Fibroblast of peridontal ligament (primary cell): ENCODE results near the gene TMTC2.
"Not testable (repeated sequence)": the region's sequence is repeated elsewhere in the genome, so short reads cannot be mapped to it uniquely, and the experiment has no call there.

ENCODE experiments used
- DNase-seq: peaks from one replicate; pipeline ENCODE4 v3.0.0-alpha.2; 2010; ENCODE audit errors: extremely low read depth

TMTC2 gene

DNA sequence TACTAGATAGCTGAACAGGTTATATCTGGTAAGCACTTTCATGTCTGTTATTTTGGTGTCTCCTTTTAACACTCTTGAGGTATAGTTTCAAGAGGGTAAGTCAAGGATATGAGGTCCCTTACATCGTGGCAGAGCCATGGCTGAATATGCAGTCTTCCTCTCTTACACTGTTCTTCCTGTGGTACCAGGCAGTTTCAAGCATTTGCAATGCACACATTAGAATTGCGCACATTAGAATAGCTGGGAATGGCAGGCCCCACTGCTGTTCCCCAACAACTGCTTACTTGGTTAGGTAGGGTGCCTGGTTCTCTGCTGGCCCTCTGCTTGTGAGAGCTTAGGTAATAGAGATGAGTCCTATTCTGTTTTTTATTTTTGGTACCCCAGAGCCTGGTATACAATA lies 41.2 kb downstream of the TMTC2 start:
- DNase-seq = no peak

DNA sequence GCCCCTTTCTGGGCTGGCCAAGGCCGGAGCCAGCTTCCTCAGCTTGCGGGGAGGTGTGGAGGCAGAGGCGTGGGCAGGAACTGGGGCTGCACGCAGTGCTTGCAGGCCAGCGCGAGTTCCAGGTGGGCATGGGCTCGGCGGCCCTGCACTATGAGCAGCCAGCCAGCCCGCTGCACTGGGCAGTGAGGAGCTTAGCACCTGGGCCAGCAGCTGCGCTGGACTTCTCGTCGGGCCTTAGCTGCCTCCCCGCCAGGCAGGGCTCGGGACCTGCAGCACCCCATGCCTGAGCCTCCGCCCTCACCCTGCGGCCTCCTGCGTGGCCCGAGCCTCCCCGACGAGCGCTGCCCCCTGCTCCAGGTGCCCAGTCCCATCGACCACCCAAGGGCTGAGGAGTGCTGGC lies 42.0 kb downstream of the TMTC2 start:
- no peak for DNase-seq

DNA sequence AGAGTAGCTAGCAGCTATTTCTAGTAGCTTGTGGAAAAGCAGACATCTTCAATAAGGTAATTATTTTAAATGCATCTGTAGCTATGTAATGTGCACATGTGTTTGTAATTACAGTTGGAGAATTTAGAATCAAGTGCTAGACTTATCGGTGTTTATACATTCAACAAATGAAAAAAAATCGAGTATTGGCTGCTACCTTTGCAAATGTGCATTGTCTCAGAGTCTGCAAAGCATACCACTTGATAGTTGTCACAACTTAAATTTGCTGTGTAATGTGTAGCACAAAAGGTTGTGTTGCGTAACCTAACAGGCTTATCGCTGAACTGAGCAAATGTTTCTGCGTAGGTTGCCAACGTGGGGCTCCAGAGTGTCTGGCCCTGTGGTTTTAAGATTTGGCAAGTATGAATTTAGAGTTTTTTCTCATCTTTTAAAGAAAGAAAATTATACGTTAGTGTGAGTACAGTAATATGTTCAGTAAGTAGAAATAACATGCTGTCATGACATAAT lies 44.3 kb downstream of the TMTC2 start:
- DNase-seq = peak; percentile 61

DNA sequence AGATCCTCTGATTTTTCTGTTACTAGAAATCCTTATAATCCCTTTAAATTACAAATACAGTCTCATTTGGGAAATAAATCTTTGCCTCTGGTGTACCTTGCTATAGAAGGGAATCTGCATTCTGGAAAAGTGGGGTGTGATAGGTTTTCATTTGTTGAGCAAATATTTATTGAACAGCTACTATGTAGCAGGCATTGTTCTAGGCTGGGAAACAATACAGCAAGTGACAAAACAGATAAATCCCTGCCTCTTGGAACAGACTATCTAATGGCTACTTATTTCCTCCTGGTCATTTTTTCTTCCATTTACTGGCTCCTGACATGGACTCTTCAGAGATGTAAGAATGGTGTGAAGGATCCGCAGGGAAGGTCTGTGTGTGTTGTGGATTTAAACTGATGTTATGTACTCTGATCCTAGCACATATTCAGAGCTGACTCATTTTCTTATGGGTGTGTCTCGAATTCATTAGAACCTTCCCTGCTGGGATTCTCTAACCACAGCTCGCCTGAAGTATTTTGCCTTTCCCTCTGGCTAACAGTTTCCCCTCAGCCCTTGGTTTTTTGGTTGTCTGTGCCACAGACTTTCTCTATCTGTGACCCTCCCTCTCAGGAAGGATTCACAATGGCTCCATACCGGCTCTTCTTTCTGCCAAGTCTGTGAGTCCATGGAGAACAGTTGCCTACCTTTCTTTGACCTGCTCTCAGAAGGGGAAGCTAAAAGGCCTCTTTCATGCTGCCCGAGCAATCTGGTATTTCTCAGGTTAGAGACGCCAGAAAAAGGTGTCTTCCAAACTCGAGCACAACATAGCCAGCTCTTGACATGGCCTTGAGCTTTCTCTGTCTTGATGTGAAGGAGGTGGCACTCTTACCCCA lies 53.7 kb downstream of the TMTC2 start:
- peak; percentile 64 for DNase-seq

DNA sequence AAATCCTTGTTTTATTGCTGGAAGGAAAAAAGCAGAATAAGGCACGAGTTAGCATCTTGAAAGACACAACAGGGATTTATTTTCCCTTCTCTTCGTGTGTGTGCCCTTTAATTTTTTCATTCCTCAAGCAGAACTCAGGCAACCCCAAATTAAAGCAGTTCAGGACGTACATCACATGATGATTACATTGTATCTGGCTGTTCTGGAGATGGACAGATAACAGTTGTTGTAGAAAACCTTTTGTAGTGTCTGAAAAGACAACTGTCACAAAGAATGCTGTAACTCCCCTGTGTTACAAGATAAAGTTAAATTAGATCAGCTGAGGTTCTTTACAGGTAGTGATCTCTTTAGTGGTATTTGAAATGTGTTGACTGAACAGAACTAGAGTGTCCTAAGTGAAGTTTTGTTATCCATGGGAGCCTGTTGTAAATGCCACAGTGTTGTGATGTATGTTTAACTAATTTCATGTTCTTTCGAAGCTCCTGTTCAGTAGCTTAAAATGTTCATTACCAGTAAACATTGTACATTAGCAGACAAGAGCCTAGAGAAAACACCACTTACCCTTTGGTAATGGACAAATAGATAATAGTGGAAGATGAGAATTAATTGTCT lies 58.5 kb downstream of the TMTC2 start:
- no peak for DNase-seq

DNA sequence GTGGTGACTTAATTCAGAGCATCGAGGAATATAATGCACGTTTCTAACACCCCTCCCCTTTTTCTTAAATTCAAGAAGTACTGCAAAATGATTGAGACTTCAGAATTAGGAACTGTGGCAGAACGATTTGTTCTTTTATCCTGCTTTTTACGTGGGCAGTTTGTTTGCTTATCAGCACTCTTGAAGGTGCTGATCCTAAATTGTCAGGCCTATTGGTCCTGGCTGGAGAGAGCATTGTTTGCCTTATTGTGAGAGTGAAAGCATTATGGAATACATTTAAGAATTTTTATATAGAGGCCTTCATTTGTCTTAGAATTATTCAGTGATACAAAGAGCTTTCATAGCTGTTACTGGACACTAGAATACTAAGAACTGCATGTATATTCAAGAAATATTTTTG lies 59.1 kb downstream of the TMTC2 start:
- DNase-seq = no peak

DNA sequence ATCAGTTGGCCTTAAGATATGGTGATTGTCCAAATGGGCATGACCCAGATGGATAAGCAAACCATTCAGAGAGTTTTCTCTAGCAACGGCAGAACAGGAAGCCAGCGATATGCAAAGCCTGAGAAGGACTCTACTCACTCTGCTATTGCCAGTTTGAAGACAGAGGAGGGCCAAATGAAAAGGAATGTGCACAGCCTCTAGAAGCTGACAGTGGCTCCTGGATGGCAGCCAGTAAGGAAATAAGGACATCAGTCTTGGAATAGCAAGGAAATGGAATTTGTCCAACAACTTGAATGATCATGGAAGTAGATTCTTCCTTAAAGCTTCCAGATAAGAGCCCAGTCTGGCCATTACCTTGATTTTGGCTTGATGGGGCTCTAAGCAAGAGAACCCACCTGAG lies 60.0 kb downstream of the TMTC2 start:
- DNase-seq = no peak

DNA sequence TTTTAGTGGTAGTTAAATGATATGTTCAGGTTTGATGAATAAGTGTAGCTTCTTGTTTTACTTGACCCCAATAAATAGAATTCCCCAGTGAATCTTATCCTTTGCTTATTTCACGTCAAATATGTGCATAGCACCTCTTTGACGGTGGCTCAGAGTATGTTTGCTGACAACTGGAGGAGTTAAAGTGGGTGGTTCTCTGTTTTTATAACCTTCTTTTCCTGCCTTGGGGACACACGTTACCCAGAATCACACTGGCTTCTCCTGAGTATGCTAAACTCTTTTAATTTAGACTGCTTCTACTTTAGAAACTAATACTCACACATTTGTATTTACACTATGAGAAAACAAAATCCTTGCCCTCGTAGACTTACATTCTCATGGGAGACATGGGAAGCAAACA lies 62.3 kb downstream of the TMTC2 start:
- no peak for DNase-seq

DNA sequence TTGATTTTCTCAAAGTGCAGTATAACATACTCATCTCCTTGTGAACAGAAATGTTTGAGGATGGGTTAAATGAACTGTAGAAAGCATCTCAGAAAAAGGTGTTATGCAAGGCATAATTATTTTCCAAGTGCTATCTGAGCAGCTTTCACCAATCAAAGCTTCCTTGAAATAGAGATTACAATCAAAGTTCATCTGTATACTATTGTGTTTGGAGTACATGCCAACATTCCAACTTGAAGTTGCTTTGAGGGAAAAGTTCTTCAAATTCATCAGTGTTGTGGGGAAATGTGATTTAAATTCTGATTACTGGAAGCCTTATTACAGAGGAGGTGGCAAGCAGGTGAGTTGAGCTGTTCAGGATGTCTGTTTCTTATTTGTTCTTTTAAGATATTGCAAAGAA lies 68.2 kb downstream of the TMTC2 start:
- DNase-seq = no peak

DNA sequence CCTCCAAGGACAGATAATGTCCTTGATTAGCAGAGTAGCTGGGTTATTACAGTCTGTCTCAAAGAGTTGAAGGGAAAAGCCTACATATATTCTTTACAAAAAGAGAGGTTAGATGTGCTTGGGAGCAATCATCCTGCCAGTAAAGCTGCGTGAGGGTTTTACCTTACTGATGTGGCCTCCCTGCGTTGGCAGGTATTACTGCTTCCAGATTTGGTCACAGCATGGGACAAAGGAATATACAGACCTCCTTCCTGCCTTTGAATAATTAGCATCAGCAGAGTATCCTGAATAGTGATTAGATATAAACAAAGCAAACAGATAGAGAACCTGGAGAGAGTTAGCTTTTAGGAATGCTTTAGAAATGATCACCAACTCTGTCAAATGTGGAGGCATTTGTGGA lies 69.6 kb downstream of the TMTC2 start:
- no peak for DNase-seq

DNA sequence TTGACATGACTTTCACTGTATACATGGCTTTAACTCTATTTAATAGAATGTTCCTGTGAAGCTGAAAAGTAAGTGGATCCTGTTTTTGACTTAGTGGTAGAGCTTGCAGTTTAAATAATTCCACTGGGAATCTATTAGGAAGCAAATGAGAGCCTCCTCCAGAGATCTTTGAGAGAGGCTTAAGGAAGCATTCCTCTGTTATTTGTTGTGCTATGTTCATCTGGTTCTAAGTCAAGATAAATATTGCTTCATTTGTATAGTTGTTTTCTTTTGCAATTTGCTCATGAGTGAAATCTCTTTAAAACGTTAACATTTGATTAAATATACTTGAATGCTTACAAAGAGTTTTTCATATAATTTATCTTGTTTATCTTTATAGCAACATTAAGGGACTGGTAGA lies 70.4 kb downstream of the TMTC2 start:
- peak; percentile 8 for DNase-seq

DNA sequence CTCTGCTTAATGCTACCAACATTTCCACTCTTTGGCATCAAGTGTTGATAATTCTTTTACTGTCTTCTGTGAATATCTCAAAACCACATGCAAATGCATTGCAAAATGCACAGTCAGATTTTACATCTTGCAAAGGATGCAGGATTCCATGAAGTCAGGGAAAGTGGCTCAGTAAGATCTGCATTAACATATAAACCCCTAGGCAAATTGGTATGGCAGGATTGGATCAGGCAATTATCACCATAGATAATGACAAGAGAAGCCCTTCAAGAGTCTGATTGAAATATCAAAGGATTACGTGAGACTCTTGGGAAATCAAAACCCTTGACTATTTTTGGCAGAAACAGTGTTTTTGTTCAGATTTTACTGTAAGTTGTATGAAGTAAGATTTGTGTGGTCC lies 71.0 kb downstream of the TMTC2 start:
- no peak for DNase-seq

DNA sequence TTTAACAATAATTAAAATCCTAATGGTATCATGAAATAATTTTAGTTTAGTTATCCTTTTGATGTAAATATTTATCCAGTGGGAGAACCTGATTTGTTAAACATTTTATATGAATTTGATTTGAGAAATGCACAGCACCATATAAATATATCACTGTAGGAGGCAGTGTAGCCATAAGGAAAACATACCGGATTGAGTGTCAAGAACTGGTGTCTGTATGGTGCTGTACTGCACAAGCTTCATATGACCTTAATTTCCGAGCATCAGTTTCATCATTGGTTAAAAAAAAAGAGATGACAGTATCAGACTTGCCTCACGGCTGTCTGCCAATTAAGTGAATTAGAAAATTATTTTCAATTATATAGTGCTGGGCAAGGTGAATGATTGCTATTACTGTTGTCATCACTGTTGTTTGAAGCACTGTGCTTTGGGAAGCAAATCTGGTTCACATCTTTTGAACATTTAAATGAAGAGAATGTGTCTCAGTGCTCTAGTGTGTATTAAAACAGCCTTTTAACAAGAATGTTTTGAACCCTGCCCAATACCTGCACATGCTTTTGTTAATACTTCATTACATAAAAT lies 72.1 kb downstream of the TMTC2 start:
- no peak for DNase-seq

DNA sequence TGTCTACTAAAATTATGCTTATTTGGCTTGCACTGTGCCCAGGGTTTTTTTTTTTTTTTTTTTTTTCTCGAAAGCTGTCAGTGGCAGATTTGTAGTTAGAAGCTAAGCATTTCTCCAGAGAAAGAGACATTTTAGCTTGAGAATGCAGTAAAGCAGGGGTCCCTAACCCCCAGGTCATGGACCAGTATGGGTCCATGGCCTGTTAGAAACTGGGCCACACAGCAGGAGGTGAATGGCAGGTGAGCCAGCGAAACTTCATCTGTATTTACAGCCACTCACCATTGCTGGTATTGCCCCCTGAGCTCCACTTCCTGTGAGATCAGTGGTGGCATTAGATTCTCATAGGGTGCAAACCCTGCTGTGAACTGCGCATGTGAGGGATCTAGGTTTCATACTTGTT lies 73.7 kb downstream of the TMTC2 start:
- no peak for DNase-seq

DNA sequence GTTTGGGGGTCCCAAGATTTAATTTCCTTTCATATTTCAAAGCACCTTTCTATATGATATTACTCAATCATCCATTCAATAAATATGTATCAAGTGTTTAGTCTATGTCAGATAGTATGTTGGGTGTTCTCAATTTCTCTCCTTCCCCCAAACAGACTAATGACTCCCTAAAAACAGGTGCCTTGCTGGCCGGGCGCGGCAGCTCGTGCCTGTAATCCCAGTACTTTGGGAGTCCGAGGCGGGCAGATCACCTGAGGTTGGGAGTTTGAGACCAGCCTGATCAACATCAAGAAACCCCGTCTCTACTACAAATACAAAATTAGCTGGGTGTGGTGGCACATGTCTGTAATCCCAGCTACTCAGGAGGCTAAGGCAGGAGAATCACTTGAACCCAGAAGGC lies 78.5 kb downstream of the TMTC2 start:
- not testable (repeated sequence) for DNase-seq

DNA sequence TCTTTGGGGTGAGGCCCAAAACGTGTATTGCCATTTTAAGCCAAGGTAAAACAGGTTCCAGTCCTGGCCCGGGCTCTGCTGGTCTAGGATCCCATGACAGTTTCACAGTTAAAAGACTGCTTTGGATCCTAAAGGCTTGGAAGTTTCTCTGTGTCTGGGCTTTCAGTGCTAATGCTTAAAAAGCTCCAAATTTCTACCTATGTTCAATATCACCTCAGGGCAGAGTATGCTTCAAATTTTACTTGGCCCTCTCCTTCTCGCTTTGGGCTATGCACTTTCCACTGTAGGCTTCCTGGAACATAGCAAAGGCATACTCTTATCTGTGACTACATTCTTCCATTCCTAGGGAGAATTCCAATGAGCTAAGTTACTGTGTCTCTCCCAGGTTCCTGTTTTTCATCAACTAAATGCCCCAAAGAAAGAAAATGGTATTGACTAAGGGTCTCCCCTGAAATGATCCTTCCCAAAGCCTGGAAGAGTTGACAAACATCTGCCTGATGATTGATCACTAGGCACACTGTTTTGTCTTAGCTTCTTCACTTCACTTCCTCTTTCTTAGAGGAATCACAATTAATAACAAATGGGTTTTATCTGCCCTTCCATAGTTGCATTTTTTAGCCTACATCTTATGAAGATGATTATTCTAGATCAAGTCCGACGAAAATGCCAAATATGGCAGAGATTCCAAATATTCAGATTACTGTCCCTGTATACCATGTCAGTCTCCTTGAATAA lies 79.4 kb downstream of the TMTC2 start:
- no peak for DNase-seq

DNA sequence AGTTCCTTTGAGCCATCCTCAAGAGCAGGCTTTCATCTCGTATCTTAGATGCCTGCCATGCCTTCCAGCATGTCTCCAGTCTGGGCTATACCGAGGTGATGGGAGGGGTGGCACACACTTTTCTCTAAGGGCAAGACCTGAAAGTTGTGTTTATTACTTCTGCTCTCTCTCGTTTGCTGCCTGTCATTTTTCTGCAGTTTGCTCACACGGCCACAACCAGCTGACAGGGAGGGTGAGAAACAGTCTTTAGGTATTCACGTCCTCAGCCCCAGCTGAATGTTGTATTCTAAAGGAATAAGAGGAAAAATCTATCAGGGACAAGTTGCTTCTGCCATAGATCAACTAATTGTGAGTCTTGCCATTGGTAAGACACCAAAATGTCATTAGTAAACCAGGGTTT lies 88.0 kb downstream of the TMTC2 start:
- no peak for DNase-seq

DNA sequence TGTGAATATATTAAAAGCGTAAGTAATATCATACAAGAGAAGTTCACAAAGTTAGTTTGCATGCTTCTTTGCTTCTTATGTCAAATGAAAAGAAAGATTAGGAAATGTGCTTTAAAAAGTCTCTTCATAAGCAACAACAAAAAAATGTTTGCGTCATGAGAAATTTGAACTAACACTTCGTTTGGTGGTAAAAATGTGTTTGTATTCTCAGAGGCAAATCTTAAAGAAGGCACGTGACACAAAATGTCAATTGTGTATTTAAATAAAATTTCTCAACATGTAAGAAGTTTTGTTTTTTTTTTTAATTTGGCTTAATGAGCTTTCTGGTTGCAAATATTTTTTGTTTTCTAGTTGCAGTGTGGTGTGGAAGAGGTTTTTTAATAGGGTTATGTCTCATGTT lies 93.8 kb downstream of the TMTC2 start:
- no peak for DNase-seq

DNA sequence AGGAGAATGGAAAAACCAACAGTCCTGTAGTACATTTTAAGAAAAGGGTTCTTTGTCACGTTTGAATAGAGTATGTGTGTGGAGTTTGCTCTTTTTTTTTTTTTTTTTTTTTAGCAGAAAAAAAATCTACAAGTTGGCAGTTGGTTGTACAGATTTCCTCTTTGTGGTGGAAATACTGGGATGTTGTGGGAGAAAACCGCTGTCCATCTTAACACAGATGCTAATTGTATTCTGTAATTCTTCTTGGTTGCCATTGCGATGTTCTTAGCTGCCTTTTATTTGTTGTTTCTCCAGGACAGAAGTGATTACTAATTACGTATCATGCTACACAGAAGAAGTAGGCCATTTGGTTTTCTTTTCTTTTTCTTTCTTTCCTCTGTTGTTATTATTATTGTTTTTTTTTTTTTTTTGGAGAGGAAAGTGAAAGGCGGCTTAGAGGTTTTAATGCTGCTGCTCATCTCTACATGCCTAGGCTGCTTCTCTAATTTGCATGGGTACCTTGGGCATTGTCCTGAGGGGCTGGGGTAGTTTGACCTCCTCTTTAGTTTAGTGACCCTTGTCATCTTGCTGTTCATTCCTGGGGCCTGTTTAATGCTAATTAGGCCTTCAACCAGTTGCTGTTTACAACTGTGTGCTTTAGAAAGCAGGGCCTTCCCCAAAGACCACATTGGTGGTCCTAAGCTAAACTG lies 94.7 kb downstream of the TMTC2 start:
- no peak for DNase-seq

DNA sequence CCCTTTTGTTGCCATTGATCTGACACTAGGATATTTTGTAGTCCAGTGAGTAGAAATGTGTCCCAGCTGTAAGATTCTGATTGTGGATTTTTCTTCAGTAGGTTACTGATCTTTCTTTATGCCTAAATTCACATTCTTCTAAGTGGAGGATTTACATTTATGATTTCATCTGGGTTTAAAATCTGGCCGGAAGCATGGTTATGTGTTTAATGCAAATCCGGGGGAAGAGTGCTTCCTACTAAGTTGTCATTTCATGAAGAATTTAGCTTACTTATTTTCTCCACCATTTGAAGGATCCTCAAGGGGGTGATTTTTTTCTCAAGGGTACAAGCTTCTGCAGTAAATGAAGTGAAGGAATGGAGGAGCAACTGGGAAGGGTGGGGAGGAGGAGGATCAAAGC lies 96.7 kb downstream of the TMTC2 start:
- no peak for DNase-seq

DNA sequence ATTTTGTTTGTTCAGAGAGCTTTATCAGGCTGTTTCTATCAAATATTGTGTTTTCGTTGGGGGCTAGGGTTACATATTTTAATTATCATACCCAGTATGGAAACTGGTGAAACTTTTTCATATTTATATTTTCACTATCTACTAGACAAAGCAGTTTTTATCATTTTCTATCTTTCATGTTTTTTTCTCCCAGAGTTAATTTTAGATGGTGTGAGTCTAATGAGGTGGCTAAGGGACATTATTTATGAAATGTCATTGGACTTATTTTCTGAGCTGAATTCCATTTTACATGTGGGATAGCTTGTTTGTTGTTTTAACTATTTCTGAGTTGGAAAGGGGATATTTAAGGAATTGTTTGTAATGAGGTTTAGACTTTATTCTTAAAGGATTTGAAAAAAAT lies 100.3 kb downstream of the TMTC2 start:
- no peak for DNase-seq

DNA sequence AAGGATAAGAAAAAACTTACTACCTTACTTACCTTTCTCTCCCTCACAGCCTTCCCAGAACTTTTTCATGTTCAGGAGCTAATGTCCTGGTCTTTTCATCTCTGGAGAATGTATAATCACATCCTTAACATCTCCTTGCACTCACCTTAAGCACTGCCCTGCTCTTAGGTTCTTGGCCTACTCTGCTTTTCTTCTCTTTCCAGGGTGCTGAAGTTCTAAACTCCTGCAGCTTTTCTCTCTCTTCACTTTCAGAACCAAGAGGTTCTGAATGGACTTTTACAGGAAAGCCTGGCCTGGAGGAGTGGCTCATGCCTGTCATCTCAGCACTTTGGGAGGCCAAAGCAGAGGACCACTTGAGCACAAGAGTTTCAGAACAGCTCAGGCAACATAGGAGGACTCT lies 101.9 kb downstream of the TMTC2 start:
- no peak for DNase-seq
